22Rv1 (cell line): ENCODE measurements around the gene FRAT2.

ENCODE experiments used
- H3K27ac ChIP-seq: fragments of 450-650 bp; 2 replicates; pipeline ENCODE4 v1.5.1; 2017
- CTCF ChIP-seq: fragments of 450-650 bp; IDR thresholded peaks from 2 replicates; pipeline ENCODE4 v1.5.1; 2017; ENCODE audit warnings: mild to moderate bottlenecking
- ZFX ChIP-seq: fragments of 450-650 bp; IDR thresholded peaks from 2 replicates; pipeline ENCODE4 v1.6.1; 2017; ENCODE audit warnings: antibody characterized with exemption, borderline replicate concordance

Gene FRAT2

GRCh38 chr10:97376413-97376812, 41.9 kb upstream of the FRAT2 start:
- H3K27ac ChIP-seq: no peak overlapping the region
- TF ChIP-seq CTCF: no peak
- no peak for TF ChIP-seq ZFX

- TF ChIP-seq ZFX (no peak), CTCF (no peak)
These were observed 38.9 kb upstream of the FRAT2 start for GRCh38 chr10:97373456-97373855.

GRCh38 chr10:97372233-97372875, 37.8 kb upstream of the FRAT2 start:
- TF ChIP-seq ZFX: no peak
- TF ChIP-seq CTCF: no peak
- no peak overlapping the region for H3K27ac ChIP-seq

More at GRCh38 chr10:97373456-97373855, 38.9 kb upstream of the FRAT2 start:
- H3K27ac ChIP-seq: no peak overlapping the region

GRCh38 chr10:97371696-97372095, 37.2 kb upstream of the FRAT2 start:
- H3K27ac ChIP-seq: no peak overlapping the region
- TF ChIP-seq ZFX (no peak), CTCF (no peak)

GRCh38 chr10:97367126-97367649, 32.7 kb upstream of the FRAT2 start:
- no peak for TF ChIP-seq ZFX
- no peak for TF ChIP-seq CTCF
- no peak overlapping the region for H3K27ac ChIP-seq

- TF ChIP-seq CTCF (no peak), ZFX (no peak)
These were observed 32.0 kb upstream of the FRAT2 start for GRCh38 chr10:97366572-97366971.

GRCh38 chr10:97365761-97366351, 31.3 kb upstream of the FRAT2 start:
- TF ChIP-seq CTCF: no peak
- TF ChIP-seq ZFX: no peak
- H3K27ac ChIP-seq: no peak overlapping the region

More at GRCh38 chr10:97366572-97366971, 32.0 kb upstream of the FRAT2 start:
- no peak overlapping the region for H3K27ac ChIP-seq
